ENCODE data around the gene SLC33A1. TPM values are rescaled to one million over a fixed set of nuclear protein-coding genes. Genes with fewer than 3 reads are reported as not detected.
A peak's percentile ranks its signal among the peaks of the same experiment; 100 is the strongest.

The SLC33A1 gene
- polyA plus RNA-seq, 1 donor from 2014 or later, result 16.1 TPM

- TF ChIP-seq POLR2AphosphoS5 (IDR thresholded peaks at IDR 0.05) (no peak), MXI1 (conservative IDR thresholded peaks at IDR 0.05; ENCODE audit: poor library complexity, severe bottlenecking) (no peak), SMC3 (conservative IDR thresholded peaks at IDR 0.05; ENCODE audit: poor library complexity) (no peak), EZH2 (IDR thresholded peaks at IDR 0.05; ENCODE audit: borderline replicate concordance, insufficient read depth, low read length, poor library complexity, severe bottlenecking) (no peak)
- TF ChIP-seq, protein P1, sequence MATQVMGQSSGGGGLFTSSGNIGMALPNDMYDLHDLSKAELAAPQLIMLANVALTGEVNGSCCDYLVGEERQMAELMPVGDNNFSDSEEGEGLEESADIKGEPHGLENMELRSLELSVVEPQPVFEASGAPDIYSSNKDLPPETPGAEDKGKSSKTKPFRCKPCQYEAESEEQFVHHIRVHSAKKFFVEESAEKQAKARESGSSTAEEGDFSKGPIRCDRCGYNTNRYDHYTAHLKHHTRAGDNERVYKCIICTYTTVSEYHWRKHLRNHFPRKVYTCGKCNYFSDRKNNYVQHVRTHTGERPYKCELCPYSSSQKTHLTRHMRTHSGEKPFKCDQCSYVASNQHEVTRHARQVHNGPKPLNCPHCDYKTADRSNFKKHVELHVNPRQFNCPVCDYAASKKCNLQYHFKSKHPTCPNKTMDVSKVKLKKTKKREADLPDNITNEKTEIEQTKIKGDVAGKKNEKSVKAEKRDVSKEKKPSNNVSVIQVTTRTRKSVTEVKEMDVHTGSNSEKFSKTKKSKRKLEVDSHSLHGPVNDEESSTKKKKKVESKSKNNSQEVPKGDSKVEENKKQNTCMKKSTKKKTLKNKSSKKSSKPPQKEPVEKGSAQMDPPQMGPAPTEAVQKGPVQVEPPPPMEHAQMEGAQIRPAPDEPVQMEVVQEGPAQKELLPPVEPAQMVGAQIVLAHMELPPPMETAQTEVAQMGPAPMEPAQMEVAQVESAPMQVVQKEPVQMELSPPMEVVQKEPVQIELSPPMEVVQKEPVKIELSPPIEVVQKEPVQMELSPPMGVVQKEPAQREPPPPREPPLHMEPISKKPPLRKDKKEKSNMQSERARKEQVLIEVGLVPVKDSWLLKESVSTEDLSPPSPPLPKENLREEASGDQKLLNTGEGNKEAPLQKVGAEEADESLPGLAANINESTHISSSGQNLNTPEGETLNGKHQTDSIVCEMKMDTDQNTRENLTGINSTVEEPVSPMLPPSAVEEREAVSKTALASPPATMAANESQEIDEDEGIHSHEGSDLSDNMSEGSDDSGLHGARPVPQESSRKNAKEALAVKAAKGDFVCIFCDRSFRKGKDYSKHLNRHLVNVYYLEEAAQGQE (IDR thresholded peaks at IDR 0.05; ENCODE audit: borderline replicate concordance), result no peak
- Histone ChIP-seq H3K9me2 (ENCODE audit: insufficient read depth, low read length) (no peaks in the 10 kb centered on the region), H3K4me2 (ENCODE audit: low read length) (no peak overlapping the region), H3K9ac (ENCODE audit: low read length) (no peak overlapping the region), H3F3A (ENCODE audit: insufficient read depth, low read length, poor library complexity, severe bottlenecking) (no peaks in the 10 kb centered on the region), H3K27ac (ENCODE audit: low read length) (no peak overlapping the region), H2AFZ (ENCODE audit: low read depth, low read length) (no peak overlapping the region), H3K79me2 (replicated peaks; ENCODE audit: insufficient read depth, low read length) (peaks cover 30% of the 10 kb centered on the region), H3K27me3 (ENCODE audit: insufficient read depth, low read depth, low read length) (no peaks in the 10 kb centered on the region), H3K4me3 (ENCODE audit: low read length) (no peak overlapping the region), H3K36me3 (ENCODE audit: insufficient read depth, low read length) (no peaks in the 10 kb centered on the region), H3K9me3 (ENCODE audit: low read length) (no peaks in the 10 kb centered on the region), H4K20me1 (ENCODE audit: insufficient read depth) (no peaks in the 10 kb centered on the region)
Measured at GRCh38 chr3:155847993-155848392, 6.2 kb downstream of the SLC33A1 start.

GRCh38 chr3:155846119-155846518 is 8.1 kb downstream of the SLC33A1 start:
- Histone ChIP-seq H3K9me2 (ENCODE audit: insufficient read depth, low read length) (no peaks in the 10 kb centered on the region), H3K27ac (ENCODE audit: low read length) (no peak overlapping the region), H3K9ac (ENCODE audit: low read length) (no peak overlapping the region), H3K9me3 (ENCODE audit: low read length) (no peaks in the 10 kb centered on the region), H3F3A (ENCODE audit: insufficient read depth, low read length, poor library complexity, severe bottlenecking) (no peaks in the 10 kb centered on the region), H4K20me1 (ENCODE audit: insufficient read depth) (no peaks in the 10 kb centered on the region), H2AFZ (ENCODE audit: low read depth, low read length) (no peak overlapping the region), H3K36me3 (ENCODE audit: insufficient read depth, low read length) (no peaks in the 10 kb centered on the region), H3K4me2 (ENCODE audit: low read length) (no peak overlapping the region), H3K4me3 (ENCODE audit: low read length) (peak overlapping the region; percentile 29), H3K27me3 (ENCODE audit: insufficient read depth, low read depth, low read length) (no peaks in the 10 kb centered on the region), H3K79me2 (replicated peaks; ENCODE audit: insufficient read depth, low read length) (peaks cover 11% of the 10 kb centered on the region)
- TF ChIP-seq POLR2AphosphoS5 (IDR thresholded peaks at IDR 0.05) (no peak), TAF1 (IDR thresholded peaks at IDR 0.05; ENCODE audit: low read depth) (no peak), SMC3 (conservative IDR thresholded peaks at IDR 0.05; ENCODE audit: poor library complexity) (no peak), EZH2 (IDR thresholded peaks at IDR 0.05; ENCODE audit: borderline replicate concordance, insufficient read depth, low read length, poor library complexity, severe bottlenecking) (no peak), RAD21 (conservative IDR thresholded peaks at IDR 0.05) (no peak), EP300 (conservative IDR thresholded peaks at IDR 0.05; ENCODE audit: poor library complexity, severe bottlenecking) (no peak), MXI1 (conservative IDR thresholded peaks at IDR 0.05; ENCODE audit: poor library complexity, severe bottlenecking) (no peak), CTCF (IDR thresholded peaks at IDR 0.05; ENCODE audit: poor library complexity, severe bottlenecking) (no peak)
- TF ChIP-seq, protein P1 (IDR thresholded peaks at IDR 0.05; ENCODE audit: borderline replicate concordance), result no peak

All from neural cell (in vitro differentiated cells).